ENCODE data around the gene TRIM8. TPM values are rescaled to one million over a fixed set of nuclear protein-coding genes. Genes with fewer than 3 reads are reported as not detected.

The TRIM8 gene
- total and polyA plus RNA-seq, 2 donors (not counting 3 experiments of a cell fraction or from before 2014, with no cell fraction given): 74.1 to 114 TPM

GRCh38 chr10:102675666-102676533 lies 31.6 kb downstream of the TRIM8 start:
- Histone ChIP-seq H4K20me1 (replicated peaks; ENCODE audit: control insufficient read depth, extremely low read depth, insufficient read depth, low read length) (no peaks in the 10 kb centered on the region), H2AFZ (ENCODE audit: low read depth, low read length) (no peak overlapping the region)
- no peak for FAIRE-seq

More at GRCh38 chr10:102675666-102676533, 31.6 kb downstream of the TRIM8 start:
- no peaks in the 10 kb centered on the region for H3K27me3 ChIP-seq (ENCODE audit: control insufficient read depth in 2 of 2, insufficient read depth in 2 of 2, low read length in 2 of 2)
- BruUV-seq (replicated peaks): no TSS peak
- ChIA-PET POLR2A (no interaction called here), CTCF (interaction anchor here (0.7 to 8.1 kb wide), 6 partner anchors 8 to 225 kb away, joined by 3 to 75 read pairs (median 5); partner anchors contain the start of gene ARL3)
- H3K36me3 ChIP-seq (ENCODE audit: control insufficient read depth in 2 of 2, extremely low read depth in 1 of 2, insufficient read depth in 2 of 2, low read length in 2 of 2): no peaks in the 10 kb centered on the region
- no peak for DNase-seq (ENCODE audit: low read depth, low spot score)
- no peaks in the 10 kb centered on the region for H3K9me3 ChIP-seq (replicated peaks; ENCODE audit: control insufficient read depth, insufficient read depth, low read length)
- H3K9me1 ChIP-seq (replicated peaks; ENCODE audit: control insufficient read depth, extremely low read depth, insufficient read depth, low read length): no peaks in the 10 kb centered on the region
- H3K4me1 ChIP-seq (ENCODE audit: control insufficient read depth, extremely low read depth, insufficient read depth, low read length): peaks cover 5% of the 10 kb centered on the region
- intact Hi-C loops (cut with micrococcal nuclease): no loop called here
- dilution Hi-C loops (cut with MboI; ENCODE audit: extremely low pct_ligation_motif_present, low sequenced_read_pairs): no loop called here
- H3K4me3 ChIP-seq (replicated peaks in 1 of 3; ENCODE audit: insufficient read depth in 1 of 3, low read depth in 1 of 3, low read length in 3 of 3): no peak overlapping the region
- TF ChIP-seq EZH2 (IDR thresholded peaks at IDR 0.05; ENCODE audit: borderline replicate concordance, low read depth, low read length, severe bottlenecking): no peak
- TF ChIP-seq CTCF (IDR thresholded peaks at IDR 0.05; ENCODE audit: extremely low read depth in 1 of 2, insufficient read depth in 1 of 2, low read depth in 1 of 2, low read length in 2 of 2): no peak
- no peak for TF ChIP-seq POLR2AphosphoS5 (IDR thresholded peaks at IDR 0.05; ENCODE audit: insufficient read depth, low read depth, low read length)
- no peak for TF ChIP-seq MAX (IDR thresholded peaks at IDR 0.05; ENCODE audit: insufficient read depth, insufficient read length)
- TF ChIP-seq MYC (IDR thresholded peaks at IDR 0.05; ENCODE audit: low read depth, low read length): no peak
- no peak for TF ChIP-seq POLR2A (IDR thresholded peaks at IDR 0.05; ENCODE audit: low read depth, low read length)
- no peak for TF ChIP-seq GATA2 (IDR thresholded peaks at IDR 0.05; ENCODE audit: insufficient read depth, insufficient read length, low read depth, low read length)
- H3K9ac ChIP-seq (replicated peaks; ENCODE audit: extremely low read depth, insufficient read depth, low read length): no peak overlapping the region
- no peaks in the 10 kb centered on the region for H3K79me2 ChIP-seq (ENCODE audit: control insufficient read depth, insufficient read depth, low read length)
- H3K4me2 ChIP-seq (ENCODE audit: insufficient read depth, low read length): no peak overlapping the region
- no peak overlapping the region for H3K27ac ChIP-seq (ENCODE audit: insufficient read depth, low read depth, low read length)

Measured in endothelial cell of umbilical vein (primary cell).